Activated naive CD4-positive, alpha-beta T cell treated with anti-CD3 and anti-CD28 coated beads for 36 hours (primary cell): ENCODE measurements around the gene SH3BP4. TPM values are rescaled to one million over a fixed set of nuclear protein-coding genes. Genes with fewer than 3 reads are reported as not detected.
A peak's percentile ranks its signal among the peaks of the same experiment; 100 is the strongest.

ENCODE experiments used
- CTCF ChIA-PET: fragments of 350-600 bp; sonication (Branson Sonifier 250); formaldehyde crosslinking; loops from one replicate; lab custom pipeline; 2021; ENCODE audit warnings: antibody characterized with exemption; lab: Charles Lee
- DNase-seq: peaks from one replicate; pipeline ENCODE4 v3.0.0-alpha.2; 2020
- H3K27ac Mint-ChIP-seq: one replicate; pipeline ENCODE4 v1.8.0; 2021; ENCODE audit warnings: mild to moderate bottlenecking, mixed read lengths
- H3K27me3 Mint-ChIP-seq: one replicate; pipeline ENCODE4 v1.8.0; 2021; ENCODE audit warnings: low read depth, mixed read lengths
- H3K36me3 Mint-ChIP-seq: one replicate; pipeline ENCODE4 v1.8.0; 2021; ENCODE audit warnings: low read depth, mixed read lengths
- H3K4me1 Mint-ChIP-seq: one replicate; pipeline ENCODE4 v1.8.0; 2021; ENCODE audit warnings: low read depth, mixed read lengths
- H3K4me3 Mint-ChIP-seq: one replicate; pipeline ENCODE4 v1.8.0; 2021; ENCODE audit warnings: mild to moderate bottlenecking, moderate library complexity, mixed read lengths
- H3K9me3 Mint-ChIP-seq: one replicate; pipeline ENCODE4 v1.8.0; 2021; ENCODE audit warnings: mixed read lengths
- intact Hi-C: fragments of 100-400 bp; cut with micrococcal nuclease; formaldehyde crosslinking; loops from one replicate; pipeline ENCODE4 v1.15.1; 2023
- total RNA-seq, 2 experiments: library from RNA; stranded (reverse); gene quantifications; one replicate each; pipeline ENCODE4 v1.2.3, GENCODE V29; 2021

SH3BP4 gene, protein sequence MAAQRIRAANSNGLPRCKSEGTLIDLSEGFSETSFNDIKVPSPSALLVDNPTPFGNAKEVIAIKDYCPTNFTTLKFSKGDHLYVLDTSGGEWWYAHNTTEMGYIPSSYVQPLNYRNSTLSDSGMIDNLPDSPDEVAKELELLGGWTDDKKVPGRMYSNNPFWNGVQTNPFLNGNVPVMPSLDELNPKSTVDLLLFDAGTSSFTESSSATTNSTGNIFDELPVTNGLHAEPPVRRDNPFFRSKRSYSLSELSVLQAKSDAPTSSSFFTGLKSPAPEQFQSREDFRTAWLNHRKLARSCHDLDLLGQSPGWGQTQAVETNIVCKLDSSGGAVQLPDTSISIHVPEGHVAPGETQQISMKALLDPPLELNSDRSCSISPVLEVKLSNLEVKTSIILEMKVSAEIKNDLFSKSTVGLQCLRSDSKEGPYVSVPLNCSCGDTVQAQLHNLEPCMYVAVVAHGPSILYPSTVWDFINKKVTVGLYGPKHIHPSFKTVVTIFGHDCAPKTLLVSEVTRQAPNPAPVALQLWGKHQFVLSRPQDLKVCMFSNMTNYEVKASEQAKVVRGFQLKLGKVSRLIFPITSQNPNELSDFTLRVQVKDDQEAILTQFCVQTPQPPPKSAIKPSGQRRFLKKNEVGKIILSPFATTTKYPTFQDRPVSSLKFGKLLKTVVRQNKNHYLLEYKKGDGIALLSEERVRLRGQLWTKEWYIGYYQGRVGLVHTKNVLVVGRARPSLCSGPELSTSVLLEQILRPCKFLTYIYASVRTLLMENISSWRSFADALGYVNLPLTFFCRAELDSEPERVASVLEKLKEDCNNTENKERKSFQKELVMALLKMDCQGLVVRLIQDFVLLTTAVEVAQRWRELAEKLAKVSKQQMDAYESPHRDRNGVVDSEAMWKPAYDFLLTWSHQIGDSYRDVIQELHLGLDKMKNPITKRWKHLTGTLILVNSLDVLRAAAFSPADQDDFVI
- total RNA-seq: under 1 TPM; 0.42 to 0.64 TPM

DNA sequence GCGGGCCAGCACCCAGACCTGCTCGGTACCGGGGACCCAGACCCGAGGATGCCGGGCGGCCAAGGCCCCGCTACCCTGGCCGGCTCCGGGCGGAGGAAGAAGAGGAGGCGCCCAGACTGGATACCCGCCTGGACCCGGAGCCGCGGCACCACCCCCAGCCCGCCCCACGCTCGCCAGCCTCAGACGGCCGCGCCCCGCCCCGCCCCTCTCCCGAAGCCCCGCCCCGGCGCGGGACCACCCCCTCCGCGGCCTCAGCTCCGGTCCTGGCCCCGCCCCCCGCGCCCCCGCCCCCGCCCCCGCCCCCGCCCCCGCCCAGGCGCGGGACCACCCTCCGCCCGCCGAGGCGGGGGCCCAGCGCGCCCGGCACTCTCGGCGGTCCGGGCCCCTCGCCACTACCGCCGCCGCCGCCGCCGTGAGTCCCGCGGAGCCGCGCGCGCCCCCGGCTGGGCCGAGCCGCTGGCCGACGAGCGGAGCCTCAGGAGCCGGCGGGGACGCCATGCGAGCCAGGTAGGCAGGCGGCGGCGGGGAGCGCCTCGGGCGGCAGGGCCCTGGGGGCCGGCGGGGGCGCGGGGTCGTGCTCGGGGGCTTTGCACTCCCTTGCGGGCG lies at the start of gene SH3BP4:
Gene SH3BP4 (plus strand): TSS at position 354 of the 606 bp plus-strand sequence. CDS start 82,986 bp downstream, outside the sequence.
- H3K4me1 Mint-ChIP-seq: peaks cover 7% of the 10 kb centered on the region
- H3K36me3 Mint-ChIP-seq: no peaks in the 10 kb centered on the region
- intact Hi-C loops: no loop called here
- peaks cover 63% of the 10 kb centered on the region for H3K27me3 Mint-ChIP-seq
- peak within 1 kb of the TSS; percentile 61 for H3K4me3 Mint-ChIP-seq
- no peaks in the 10 kb centered on the region for H3K9me3 Mint-ChIP-seq
- DNase-seq: peak; percentile 42
- H3K27ac Mint-ChIP-seq: no peak within 1 kb of the TSS
- CTCF ChIA-PET: no interaction called here

DNA sequence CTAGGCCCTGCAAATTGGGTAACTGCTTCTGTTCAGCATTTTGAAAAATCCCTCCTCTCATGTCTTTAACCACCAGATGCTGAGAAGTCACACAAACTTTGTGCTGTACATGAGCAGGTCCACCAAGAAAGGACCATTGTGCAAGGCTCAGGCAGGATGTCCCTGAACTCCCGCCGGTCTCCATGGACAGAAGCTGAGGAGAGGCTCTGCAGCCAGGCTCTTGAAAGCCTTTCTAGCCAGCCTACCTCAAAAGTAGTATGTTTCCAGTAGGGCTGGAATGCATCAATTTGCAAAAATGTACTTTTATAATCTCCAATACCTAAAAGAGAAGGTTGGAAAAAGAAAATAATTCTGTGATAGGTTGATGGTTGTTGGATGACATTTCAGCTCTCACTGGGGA lies 47.0 kb upstream of the SH3BP4 start:
- Mint-ChIP-seq H3K36me3 (no peaks in the 10 kb centered on the region), H3K9me3 (no peaks in the 10 kb centered on the region), H3K4me3 (no peak overlapping the region), H3K27me3 (no peaks in the 10 kb centered on the region), H3K4me1 (no peaks in the 10 kb centered on the region), H3K27ac (no peak overlapping the region)
- intact Hi-C loops: no loop called here
- CTCF ChIA-PET: no interaction called here
- DNase-seq: no peak

DNA sequence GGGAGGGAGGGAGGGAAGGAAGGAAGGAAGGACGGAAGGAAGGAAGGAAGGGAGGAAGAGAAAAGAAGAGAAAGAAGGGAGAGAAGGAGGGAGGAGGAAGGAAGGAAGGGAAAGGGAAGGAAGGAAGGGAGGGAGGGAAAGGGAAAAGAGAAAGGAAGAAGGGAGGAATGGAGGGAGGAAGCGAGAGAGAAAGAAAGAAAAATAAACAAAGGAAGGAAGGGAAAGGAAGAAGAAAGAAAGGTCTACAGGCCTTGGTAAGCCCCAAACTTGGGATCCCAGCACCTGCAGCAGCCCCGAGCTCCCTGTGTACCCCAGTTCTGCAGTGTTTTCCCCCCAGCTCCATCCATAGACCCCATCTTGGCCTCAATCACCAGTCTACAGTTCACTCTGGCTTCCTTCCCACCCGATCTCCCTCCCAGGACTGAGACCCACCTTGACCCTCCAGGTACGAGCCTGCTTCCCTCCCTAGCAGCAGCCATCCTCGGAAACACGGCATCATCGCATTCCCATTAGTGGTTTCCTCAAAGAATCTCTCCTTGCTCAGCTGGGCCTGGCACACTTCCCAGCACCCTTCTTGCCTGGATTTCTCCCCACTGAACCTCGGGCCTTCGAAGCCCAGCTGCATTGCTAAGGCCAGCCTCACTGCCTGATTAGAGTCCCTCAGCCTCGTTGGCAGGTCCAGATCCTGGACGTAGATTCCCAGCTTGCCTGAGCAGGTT lies 46.1 kb upstream of the SH3BP4 start:
- H3K27ac Mint-ChIP-seq: no peak overlapping the region
- H3K9me3 Mint-ChIP-seq: no peaks in the 10 kb centered on the region
- H3K27me3 Mint-ChIP-seq: no peaks in the 10 kb centered on the region
- intact Hi-C loops: no loop called here
- H3K4me3 Mint-ChIP-seq: no peak overlapping the region
- no peaks in the 10 kb centered on the region for H3K36me3 Mint-ChIP-seq
- DNase-seq: no peak
- H3K4me1 Mint-ChIP-seq: no peaks in the 10 kb centered on the region
- CTCF ChIA-PET: no interaction called here

DNA sequence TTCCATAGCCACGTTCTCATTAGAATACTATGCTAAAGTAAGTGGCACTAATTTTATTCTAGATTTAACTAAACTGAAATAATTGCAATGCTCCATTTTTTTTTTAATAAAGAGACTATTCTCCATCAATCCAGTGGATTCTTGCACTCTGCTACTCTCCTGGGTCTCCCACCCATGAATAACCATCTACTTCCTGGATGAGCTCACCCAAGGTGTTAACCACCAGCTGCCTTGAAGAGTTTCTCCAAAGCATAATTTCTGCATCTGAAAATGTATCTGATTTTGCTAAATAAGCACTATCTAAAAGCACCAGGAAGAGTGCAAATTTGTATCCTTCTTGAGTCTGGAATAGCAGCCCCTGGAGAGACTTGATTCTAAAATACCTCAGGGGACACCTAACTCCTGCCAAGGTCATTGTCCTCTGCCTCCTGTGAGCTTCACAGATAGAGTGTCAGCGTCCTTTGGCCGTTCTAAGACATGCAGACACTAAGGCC lies 41.6 kb upstream of the SH3BP4 start:
- Mint-ChIP-seq H3K27me3 (peaks cover 5% of the 10 kb centered on the region), H3K36me3 (no peaks in the 10 kb centered on the region), H3K4me1 (no peaks in the 10 kb centered on the region), H3K27ac (no peak overlapping the region), H3K4me3 (no peak overlapping the region), H3K9me3 (no peaks in the 10 kb centered on the region)
- intact Hi-C loops: no loop called here
- CTCF ChIA-PET: no interaction called here
- no peak for DNase-seq

DNA sequence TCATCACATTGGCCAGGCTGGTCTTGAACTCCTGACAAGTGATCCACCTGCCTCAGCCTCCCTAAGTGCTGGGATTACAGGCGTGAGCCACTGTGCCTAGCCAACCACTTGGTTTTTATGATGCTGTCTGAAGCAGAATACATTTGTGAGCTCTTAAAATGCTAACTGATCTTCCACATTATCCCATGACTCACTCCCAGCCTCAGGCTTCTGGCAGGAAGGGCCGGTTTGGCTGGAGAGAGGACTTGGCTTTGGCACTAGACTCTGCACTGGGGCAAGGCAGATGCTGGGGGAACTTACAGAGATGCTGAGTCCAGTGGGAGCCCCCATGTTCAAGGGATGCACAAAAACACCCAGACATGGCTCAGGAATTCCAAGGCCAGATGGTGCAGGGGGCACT lies 40.5 kb upstream of the SH3BP4 start:
- intact Hi-C loops: no loop called here
- no peak overlapping the region for H3K27ac Mint-ChIP-seq
- no peaks in the 10 kb centered on the region for H3K36me3 Mint-ChIP-seq
- H3K27me3 Mint-ChIP-seq: peaks cover 5% of the 10 kb centered on the region
- CTCF ChIA-PET: no interaction called here
- no peak for DNase-seq
- H3K4me1 Mint-ChIP-seq: no peaks in the 10 kb centered on the region
- H3K9me3 Mint-ChIP-seq: no peaks in the 10 kb centered on the region
- H3K4me3 Mint-ChIP-seq: no peak overlapping the region

DNA sequence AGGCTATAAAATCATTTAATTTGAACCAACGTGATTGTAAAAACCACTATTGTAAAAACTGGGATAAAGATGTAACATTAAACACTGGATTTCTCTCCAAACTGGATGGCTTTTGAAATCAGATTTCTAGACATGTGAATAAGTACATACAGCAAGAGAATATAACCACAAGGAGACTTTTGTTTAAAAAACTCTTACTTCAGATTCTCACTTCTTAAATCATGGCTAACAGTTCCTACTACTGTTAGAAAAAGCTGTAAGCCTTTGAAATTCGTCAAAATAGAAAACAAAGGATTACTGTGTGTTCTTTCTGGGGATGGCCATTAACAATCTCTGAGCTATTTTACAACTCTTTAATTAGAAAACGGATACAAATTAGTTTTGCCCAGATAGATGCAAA lies 39.4 kb upstream of the SH3BP4 start:
- Mint-ChIP-seq H3K4me3 (no peak overlapping the region), H3K36me3 (no peaks in the 10 kb centered on the region), H3K4me1 (no peaks in the 10 kb centered on the region), H3K9me3 (no peaks in the 10 kb centered on the region), H3K27me3 (peaks cover 5% of the 10 kb centered on the region), H3K27ac (no peak overlapping the region)
- DNase-seq: no peak
- intact Hi-C loops: no loop called here
- CTCF ChIA-PET: no interaction called here

DNA sequence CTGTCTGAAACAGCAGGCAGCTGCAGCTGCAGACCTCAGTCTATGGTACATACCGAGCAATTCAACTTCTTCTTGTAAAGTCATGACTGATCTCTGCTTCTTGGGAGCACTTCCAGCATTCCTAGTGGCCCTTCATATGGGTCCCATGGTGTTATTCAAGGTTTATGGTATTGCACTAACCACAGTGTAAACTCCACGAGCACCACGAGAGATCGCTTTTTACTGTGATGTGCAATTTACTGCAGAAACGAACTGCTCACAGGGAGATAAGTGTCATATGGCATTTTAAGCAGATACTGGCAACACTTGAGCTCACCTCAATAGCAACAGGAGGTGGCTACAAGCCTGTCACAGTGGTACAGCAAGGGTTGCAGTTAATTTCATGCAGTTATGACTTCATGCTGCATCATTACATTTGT lies 38.6 kb upstream of the SH3BP4 start:
- Mint-ChIP-seq H3K4me3 (no peak overlapping the region), H3K27me3 (peaks cover 5% of the 10 kb centered on the region), H3K27ac (no peak overlapping the region), H3K4me1 (no peaks in the 10 kb centered on the region), H3K9me3 (no peaks in the 10 kb centered on the region), H3K36me3 (no peaks in the 10 kb centered on the region)
- DNase-seq: no peak
- CTCF ChIA-PET: no interaction called here
- intact Hi-C loops: no loop called here

DNA sequence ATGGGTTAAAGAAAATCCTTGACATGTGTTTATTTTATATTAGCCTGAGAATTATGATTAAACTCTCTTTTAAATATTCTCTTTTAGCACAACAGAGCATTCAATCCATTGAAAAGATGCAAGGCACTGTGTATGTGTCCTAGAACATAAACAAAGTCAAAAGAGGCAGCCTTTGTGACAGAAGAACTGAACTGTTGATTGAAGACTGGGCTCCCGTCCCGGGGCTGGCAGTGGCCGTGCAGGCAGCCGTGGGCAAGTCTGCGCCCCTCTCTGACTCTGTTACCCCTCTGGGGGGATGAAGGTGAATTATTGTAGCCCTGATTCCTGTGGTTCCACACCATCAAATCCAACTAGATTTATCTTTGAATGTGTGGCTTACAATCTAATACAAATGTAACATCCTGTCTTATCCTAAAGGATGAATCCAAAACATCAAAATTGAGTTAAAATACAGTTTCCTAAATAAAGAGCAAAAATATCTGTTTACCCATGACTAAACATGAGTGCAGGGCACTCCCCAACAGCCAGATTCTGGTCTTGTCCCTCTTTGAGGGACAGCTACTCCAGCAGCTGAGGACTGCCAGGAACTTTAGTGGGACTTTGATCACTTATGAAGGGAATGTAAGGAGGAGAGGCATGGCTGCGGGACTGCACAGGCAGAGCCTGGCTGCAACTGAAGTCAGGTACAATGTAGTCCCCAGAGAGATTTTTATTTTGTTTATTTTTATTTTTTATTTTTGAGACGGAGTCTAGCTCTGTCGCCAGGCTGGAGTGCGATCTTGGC lies 37.3 kb upstream of the SH3BP4 start:
- CTCF ChIA-PET: interaction anchor here (0.6 kb wide), 1 partner anchor 194 kb away, joined by 5 read pairs; no protein-coding TSS in a partner anchor
- H3K4me3 Mint-ChIP-seq: no peak overlapping the region
- no peak overlapping the region for H3K27ac Mint-ChIP-seq
- DNase-seq: no peak
- H3K27me3 Mint-ChIP-seq: peaks cover 8% of the 10 kb centered on the region
- intact Hi-C loops: no loop called here
- no peaks in the 10 kb centered on the region for H3K36me3 Mint-ChIP-seq
- no peaks in the 10 kb centered on the region for H3K4me1 Mint-ChIP-seq
- H3K9me3 Mint-ChIP-seq: no peaks in the 10 kb centered on the region

DNA sequence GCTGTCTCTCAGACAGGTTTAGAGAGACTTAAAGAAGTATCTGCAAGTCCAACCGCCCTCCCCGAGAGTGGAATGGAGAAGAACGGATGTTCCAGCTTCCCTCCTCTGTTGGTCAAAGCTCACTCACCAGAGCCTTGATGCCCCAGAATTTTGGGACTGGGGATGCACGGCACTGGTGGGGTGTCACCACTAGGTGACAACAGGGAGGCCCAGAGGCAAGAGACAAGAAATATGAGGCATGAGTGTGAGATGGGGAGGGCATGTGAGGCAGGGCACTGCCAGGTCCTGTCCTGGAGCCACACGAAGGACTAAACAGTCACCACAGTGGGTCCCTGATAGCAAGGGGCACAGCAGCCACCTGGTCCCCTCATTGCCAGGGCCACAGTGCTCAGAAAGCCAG lies 35.1 kb upstream of the SH3BP4 start:
- Mint-ChIP-seq H3K27me3 (peaks cover 14% of the 10 kb centered on the region), H3K27ac (no peak overlapping the region), H3K4me3 (no peak overlapping the region), H3K36me3 (no peaks in the 10 kb centered on the region), H3K4me1 (no peaks in the 10 kb centered on the region), H3K9me3 (no peaks in the 10 kb centered on the region)
- intact Hi-C loops: no loop called here
- DNase-seq: no peak
- CTCF ChIA-PET: no interaction called here

DNA sequence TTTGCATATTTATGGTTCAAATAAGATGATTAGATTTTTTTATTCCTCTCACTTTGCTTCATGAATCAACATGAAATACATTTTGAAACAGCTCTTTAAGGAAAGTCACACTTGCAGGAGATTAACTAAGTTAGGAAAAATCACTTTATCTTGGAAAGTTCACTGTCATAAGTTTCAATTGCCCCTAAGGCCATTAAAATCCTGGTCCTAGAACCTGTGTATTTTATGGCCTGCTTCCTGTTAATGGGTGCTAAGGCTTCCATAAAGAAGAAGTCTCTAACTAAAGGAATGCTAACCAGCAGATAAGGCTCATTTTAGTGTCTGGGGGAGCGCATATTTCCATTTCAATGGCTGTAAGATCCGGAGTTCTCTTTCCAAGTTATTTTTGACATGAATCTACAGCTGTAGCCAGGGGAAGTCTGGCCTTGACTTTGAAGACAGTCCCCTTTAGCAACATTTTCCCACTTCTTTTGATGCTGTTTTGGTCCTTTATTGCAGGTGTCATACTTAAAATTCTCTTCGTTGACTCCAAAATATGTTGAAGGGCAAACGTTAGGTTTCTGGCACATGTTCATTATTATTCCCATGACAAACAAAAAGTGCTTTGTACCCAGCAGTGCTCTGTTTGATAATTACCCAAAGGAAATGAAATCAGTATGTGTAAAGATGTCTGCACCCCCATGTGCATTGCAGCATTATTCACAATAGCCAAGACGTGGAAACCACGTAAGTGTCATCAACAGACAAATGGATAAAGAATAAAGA lies 34.4 kb upstream of the SH3BP4 start:
- intact Hi-C loops: no loop called here
- no peaks in the 10 kb centered on the region for H3K9me3 Mint-ChIP-seq
- peaks cover 14% of the 10 kb centered on the region for H3K27me3 Mint-ChIP-seq
- H3K27ac Mint-ChIP-seq: no peak overlapping the region
- CTCF ChIA-PET: no interaction called here
- no peak overlapping the region for H3K4me3 Mint-ChIP-seq
- no peaks in the 10 kb centered on the region for H3K4me1 Mint-ChIP-seq
- DNase-seq: no peak
- H3K36me3 Mint-ChIP-seq: no peaks in the 10 kb centered on the region

DNA sequence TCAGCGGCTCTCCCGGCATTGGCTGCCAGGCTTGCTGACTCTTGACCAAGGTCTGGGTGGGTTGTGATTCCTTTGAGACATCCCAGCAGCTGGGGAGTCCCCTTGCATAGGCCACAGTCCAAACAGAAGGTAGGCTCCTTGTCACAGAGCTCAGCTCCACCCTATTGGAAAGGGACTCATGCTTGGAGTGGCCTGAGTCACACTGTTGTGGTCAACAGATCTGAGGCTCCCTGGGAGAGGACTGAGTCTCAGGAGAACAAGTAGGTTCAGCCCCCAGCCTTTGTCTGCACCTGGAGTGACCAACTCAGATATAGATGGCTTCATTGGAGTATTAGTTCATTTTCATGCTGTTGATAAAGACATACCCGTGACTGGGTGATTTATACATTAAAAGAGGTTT lies 32.1 kb upstream of the SH3BP4 start:
- Mint-ChIP-seq H3K27ac (no peak overlapping the region), H3K4me3 (no peak overlapping the region), H3K9me3 (no peaks in the 10 kb centered on the region), H3K36me3 (no peaks in the 10 kb centered on the region), H3K27me3 (peaks cover 9% of the 10 kb centered on the region), H3K4me1 (no peaks in the 10 kb centered on the region)
- no peak for DNase-seq
- CTCF ChIA-PET: no interaction called here
- intact Hi-C loops: no loop called here
